HepG2 (cell line): Measurements from ENCODE around the gene AGRP. TPM values are rescaled to one million over a fixed set of nuclear protein-coding genes. Genes with fewer than 3 reads are reported as not detected.

Experiments
- BRD4 ChIP-seq: sonication (generic); formaldehyde crosslinking; IDR thresholded peaks from 2 replicates; pipeline ENCODE4 v1.4.0; 2020; ENCODE audit warnings: missing genetic modification reagents
- CCDC6 ChIP-seq: sonication (generic); formaldehyde crosslinking; IDR thresholded peaks from 2 replicates; pipeline ENCODE4 v1.8.1; 2022; ENCODE audit warnings: mild to moderate bottlenecking, missing genetic modification reagents, moderate library complexity
- CERS6 ChIP-seq: sonication (generic); formaldehyde crosslinking; IDR thresholded peaks from 2 replicates; pipeline ENCODE4 v1.5.0; 2020; ENCODE audit warnings: missing genetic modification reagents
- DMAP1 ChIP-seq: IDR thresholded peaks from 2 replicates; pipeline ENCODE4 v1.6.1; 2016
- GPN1 ChIP-seq: sonication (generic); formaldehyde crosslinking; IDR thresholded peaks from 2 replicates; pipeline ENCODE4 v1.5.1; 2020; ENCODE audit warnings: missing genetic modification reagents, borderline replicate concordance
- HNRNPUL1 ChIP-seq: fragments of 200-400 bp; formaldehyde crosslinking; IDR thresholded peaks from 2 replicates; pipeline ENCODE4 v1.6.1; 2017; ENCODE audit warnings: low read depth, mild to moderate bottlenecking, low read length, moderate library complexity
- KAT7 ChIP-seq: IDR thresholded peaks from 2 replicates; pipeline ENCODE4 v1.6.1; 2018; ENCODE audit warnings: borderline replicate concordance, missing compliant biosample characterization
- KLF11 ChIP-seq: IDR thresholded peaks from 2 replicates; pipeline ENCODE4 v1.6.1; 2016; ENCODE audit warnings: missing compliant biosample characterization
- NAIF1 ChIP-seq: sonication (generic); formaldehyde crosslinking; IDR thresholded peaks from 2 replicates; pipeline ENCODE4 v1.5.0; 2020; ENCODE audit warnings: mild to moderate bottlenecking, missing genetic modification reagents, borderline replicate concordance
- NR2C2 ChIP-seq: sonication (generic); formaldehyde crosslinking; IDR thresholded peaks from 2 replicates; pipeline ENCODE4 v1.4.0; 2020; ENCODE audit warnings: missing genetic modification reagents, mild to moderate bottlenecking, moderate library complexity, borderline replicate concordance
- PHF21A ChIP-seq: sonication (generic); formaldehyde crosslinking; IDR thresholded peaks from 2 replicates; pipeline ENCODE4 v1.5.0; 2020; ENCODE audit warnings: mild to moderate bottlenecking, missing genetic modification reagents
- RARA ChIP-seq: IDR thresholded peaks from 2 replicates; pipeline ENCODE4 v1.6.1; 2016; ENCODE audit warnings: missing genetic modification reagents, missing compliant biosample characterization
- SNRNP70 ChIP-seq: fragments of 200-400 bp; formaldehyde crosslinking; IDR thresholded peaks from 2 replicates; pipeline ENCODE4 v1.6.1; 2017; ENCODE audit warnings: mild to moderate bottlenecking, low read depth, low read length, moderate library complexity
- ZBTB7A ChIP-seq: sonication (generic); formaldehyde crosslinking; IDR thresholded peaks from 2 replicates; pipeline ENCODE4 v1.8.0; 2022; ENCODE audit warnings: mild to moderate bottlenecking, missing genetic modification reagents
- ZFP1 ChIP-seq: IDR thresholded peaks from 2 replicates; pipeline ENCODE4 v1.6.1; 2016
- ZGPAT ChIP-seq: IDR thresholded peaks from 2 replicates; pipeline ENCODE4 v1.6.1; 2016; ENCODE audit warnings: mild to moderate bottlenecking
- ZKSCAN5 ChIP-seq: sonication (generic); formaldehyde crosslinking; IDR thresholded peaks from 2 replicates; pipeline ENCODE4 v1.5.1; 2020; ENCODE audit warnings: mild to moderate bottlenecking, missing genetic modification reagents
- ZNF180 ChIP-seq: sonication (generic); formaldehyde crosslinking; IDR thresholded peaks from 2 replicates; pipeline ENCODE4 v1.4.0; 2020; ENCODE audit warnings: low read depth, missing genetic modification reagents, borderline replicate concordance
- ZNF484 ChIP-seq: sonication (generic); formaldehyde crosslinking; IDR thresholded peaks from 2 replicates; pipeline ENCODE4 v1.5.1; 2020; ENCODE audit warnings: mild to moderate bottlenecking, low read depth, missing genetic modification reagents, borderline replicate concordance
- ZNF709 ChIP-seq: sonication (generic); formaldehyde crosslinking; IDR thresholded peaks from 2 replicates; pipeline ENCODE4 v1.5.0; 2020; ENCODE audit warnings: mild to moderate bottlenecking, missing genetic modification reagents
- polyA plus RNA-seq, 8 experiments: library from polyadenylated mRNA; depleted of rRNA in 3 of 8; stranded (reverse) in 7 of 8; unstranded in 1 of 8; fragments of >200 nt; fragmentation: Illumina TruSeq in 4 of 8; extraction: Trizol in 4 of 8; gene quantifications; 2 replicates each; pipeline versions ENCODE4 v1.2.1 to v1.2.3, GENCODE V29; 2011 to 2016; ENCODE audit warnings: low read depth in 4 of 8, missing spikeins in 1 of 8, mixed read lengths in 1 of 8; ENCODE audit not compliant: insufficient read depth in 1 of 8
- total RNA-seq, 5 experiments: library from RNA; depleted of rRNA; stranded (reverse); fragments of >200 nt; fragmentation: Illumina TruSeq; extraction: Trizol; gene quantifications; 2 replicates each; pipeline ENCODE4 v1.2.3, GENCODE V29; 2016; ENCODE audit warnings: low read depth in 1 of 5
- TF ChIP-seq, protein P1 (sequence below): sonication (generic); formaldehyde crosslinking; IDR thresholded peaks from 2 replicates; pipeline ENCODE4 v1.4.0; 2020; ENCODE audit warnings: missing genetic modification reagents
- TF ChIP-seq, protein P2 (sequence below): IDR thresholded peaks from 2 replicates; pipeline ENCODE4 v1.6.1; 2016

The AGRP gene
- total and polyA plus RNA-seq, 2 of the 13 experiments (the other 11 are each of a cell fraction or from before 2014, with no cell fraction given) = not detected

GRCh38 chr16:67521095-67521804, 37.9 kb upstream of the AGRP start (continued):
- TF ChIP-seq KAT7 (CRISPR knock-in tag) (peak; percentile 55; the same call in 1 of the 2 replicates), CCDC6 (CRISPR knock-in tag) (peak; percentile 87; the same call in 1 of the 2 replicates), DMAP1 (peak; percentile 78; the same call in 1 of the 2 replicates), GPN1 (CRISPR knock-in tag) (no peak), CERS6 (no peak), ZFP1 (CRISPR knock-in tag) (peak; percentile 79; the same call in 1 of the 2 replicates), SNRNP70 (no peak), RARA (CRISPR knock-in tag) (0 out of 2 replicates have a peak, but pooled peaks have one; percentile 9), ZNF180 (CRISPR knock-in tag) (no peak), ZBTB7A (CRISPR knock-in tag) (no peak), KLF11 (CRISPR knock-in tag) (peak; percentile 49; the same call in 1 of the 2 replicates), NR2C2 (CRISPR knock-in tag) (peak; percentile 66; the same call in 1 of the 2 replicates), ZNF709 (peak; percentile 56; the same call in 1 of the 2 replicates), PHF21A (CRISPR knock-in tag) (peak; percentile 82), ZGPAT (CRISPR knock-in tag) (peak; percentile 74), ZNF484 (no peak), HNRNPUL1 (no peak), ZKSCAN5 (peak; percentile 68), NAIF1 (CRISPR knock-in tag) (no peak), BRD4 (0 out of 2 replicates have a peak, but pooled peaks have one; percentile 51)
- TF ChIP-seq, protein P1, sequence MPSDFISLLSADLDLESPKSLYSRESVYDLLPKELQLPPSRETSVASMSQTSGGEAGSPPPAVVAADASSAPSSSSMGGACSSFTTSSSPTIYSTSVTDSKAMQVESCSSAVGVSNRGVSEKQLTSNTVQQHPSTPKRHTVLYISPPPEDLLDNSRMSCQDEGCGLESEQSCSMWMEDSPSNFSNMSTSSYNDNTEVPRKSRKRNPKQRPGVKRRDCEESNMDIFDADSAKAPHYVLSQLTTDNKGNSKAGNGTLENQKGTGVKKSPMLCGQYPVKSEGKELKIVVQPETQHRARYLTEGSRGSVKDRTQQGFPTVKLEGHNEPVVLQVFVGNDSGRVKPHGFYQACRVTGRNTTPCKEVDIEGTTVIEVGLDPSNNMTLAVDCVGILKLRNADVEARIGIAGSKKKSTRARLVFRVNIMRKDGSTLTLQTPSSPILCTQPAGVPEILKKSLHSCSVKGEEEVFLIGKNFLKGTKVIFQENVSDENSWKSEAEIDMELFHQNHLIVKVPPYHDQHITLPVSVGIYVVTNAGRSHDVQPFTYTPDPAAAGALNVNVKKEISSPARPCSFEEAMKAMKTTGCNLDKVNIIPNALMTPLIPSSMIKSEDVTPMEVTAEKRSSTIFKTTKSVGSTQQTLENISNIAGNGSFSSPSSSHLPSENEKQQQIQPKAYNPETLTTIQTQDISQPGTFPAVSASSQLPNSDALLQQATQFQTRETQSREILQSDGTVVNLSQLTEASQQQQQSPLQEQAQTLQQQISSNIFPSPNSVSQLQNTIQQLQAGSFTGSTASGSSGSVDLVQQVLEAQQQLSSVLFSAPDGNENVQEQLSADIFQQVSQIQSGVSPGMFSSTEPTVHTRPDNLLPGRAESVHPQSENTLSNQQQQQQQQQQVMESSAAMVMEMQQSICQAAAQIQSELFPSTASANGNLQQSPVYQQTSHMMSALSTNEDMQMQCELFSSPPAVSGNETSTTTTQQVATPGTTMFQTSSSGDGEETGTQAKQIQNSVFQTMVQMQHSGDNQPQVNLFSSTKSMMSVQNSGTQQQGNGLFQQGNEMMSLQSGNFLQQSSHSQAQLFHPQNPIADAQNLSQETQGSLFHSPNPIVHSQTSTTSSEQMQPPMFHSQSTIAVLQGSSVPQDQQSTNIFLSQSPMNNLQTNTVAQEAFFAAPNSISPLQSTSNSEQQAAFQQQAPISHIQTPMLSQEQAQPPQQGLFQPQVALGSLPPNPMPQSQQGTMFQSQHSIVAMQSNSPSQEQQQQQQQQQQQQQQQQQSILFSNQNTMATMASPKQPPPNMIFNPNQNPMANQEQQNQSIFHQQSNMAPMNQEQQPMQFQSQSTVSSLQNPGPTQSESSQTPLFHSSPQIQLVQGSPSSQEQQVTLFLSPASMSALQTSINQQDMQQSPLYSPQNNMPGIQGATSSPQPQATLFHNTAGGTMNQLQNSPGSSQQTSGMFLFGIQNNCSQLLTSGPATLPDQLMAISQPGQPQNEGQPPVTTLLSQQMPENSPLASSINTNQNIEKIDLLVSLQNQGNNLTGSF (CRISPR knock-in tag) = 0 out of 2 replicates have a peak, but pooled peaks have one; percentile 46
- TF ChIP-seq, protein P2, sequence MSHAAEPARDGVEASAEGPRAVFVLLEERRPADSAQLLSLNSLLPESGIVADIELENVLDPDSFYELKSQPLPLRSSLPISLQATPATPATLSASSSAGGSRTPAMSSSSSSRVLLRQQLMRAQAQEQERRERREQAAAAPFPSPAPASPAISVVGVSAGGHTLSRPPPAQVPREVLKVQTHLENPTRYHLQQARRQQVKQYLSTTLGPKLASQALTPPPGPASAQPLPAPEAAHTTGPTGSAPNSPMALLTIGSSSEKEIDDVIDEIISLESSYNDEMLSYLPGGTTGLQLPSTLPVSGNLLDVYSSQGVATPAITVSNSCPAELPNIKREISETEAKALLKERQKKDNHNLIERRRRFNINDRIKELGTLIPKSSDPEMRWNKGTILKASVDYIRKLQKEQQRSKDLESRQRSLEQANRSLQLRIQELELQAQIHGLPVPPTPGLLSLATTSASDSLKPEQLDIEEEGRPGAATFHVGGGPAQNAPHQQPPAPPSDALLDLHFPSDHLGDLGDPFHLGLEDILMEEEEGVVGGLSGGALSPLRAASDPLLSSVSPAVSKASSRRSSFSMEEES = peak; percentile 5; the same call in 1 of the 2 replicates
